Lower lobe of right lung (tissue), 2 donors: ENCODE data around the gene PPP1R36. TPM values are rescaled to one million over a fixed set of nuclear protein-coding genes. Genes with fewer than 3 reads are reported as not detected.

Source experiments
- ATAC-seq, 2 donors: fragments of 200-7000 bp; cut with Tn5 transposase; one replicate each; pipeline ENCODE4 v1.9.1; 2020 to 2022; ENCODE audit warnings: mild to moderate bottlenecking in 2 of 2, moderate library complexity in 2 of 2
- DNase-seq: peaks from one replicate; pipeline ENCODE4 v3.0.0-alpha.2; 2020
- H3K27ac ChIP-seq: fragments of 200-600 bp; one replicate; pipeline ENCODE4 v1.8.0; 2022
- H3K27me3 ChIP-seq: fragments of 200-600 bp; one replicate; pipeline ENCODE4 v1.8.0; 2022; ENCODE audit warnings: low read depth
- H3K36me3 ChIP-seq: fragments of 200-600 bp; one replicate; pipeline ENCODE4 v1.8.0; 2022; ENCODE audit warnings: mild to moderate bottlenecking
- H3K4me1 ChIP-seq: fragments of 200-600 bp; one replicate; pipeline ENCODE4 v1.8.0; 2022
- H3K4me3 ChIP-seq: fragments of 200-600 bp; one replicate; pipeline ENCODE4 v1.8.0; 2022; ENCODE audit warnings: mild to moderate bottlenecking
- H3K9me3 ChIP-seq: fragments of 200-600 bp; one replicate; pipeline ENCODE4 v1.8.0; 2022
- CTCF ChIP-seq: fragments of 200-600 bp; IDR thresholded peaks from one replicate; pipeline ENCODE4 v1.8.0; 2022; ENCODE audit warnings: antibody characterized with exemption, mild to moderate bottlenecking
- intact Hi-C: fragments of 100-400 bp; cut with DNase I; formaldehyde crosslinking; loops from one replicate; pipeline ENCODE4 v1.11.0; 2022
- total RNA-seq: library from RNA; stranded (reverse); fragmentation: NEBNext Ultra II Directional; extraction: Animal tissue kit (Norgen Biotek cat#: 25700); gene quantifications from one replicate; pipeline ENCODE4 v1.2.1, GENCODE V29; 2021
- donor health status: DM: no; HTN: yes; CAD: no; lungs with severe emphysema.

PPP1R36 gene
- total RNA-seq, 1 donor from 2014 or later: 0.97 TPM

- TF ChIP-seq CTCF: no peak
- Histone ChIP-seq H3K4me3 (no peak overlapping the region), H3K4me1 (no peaks in the 10 kb centered on the region), H3K27me3 (no peaks in the 10 kb centered on the region), H3K27ac (no peak overlapping the region), H3K9me3 (no peaks in the 10 kb centered on the region), H3K36me3 (no peaks in the 10 kb centered on the region)
- intact Hi-C loops: no loop called here
- ATAC-seq (no peak), DNase-seq (no peak)
Measured at GRCh38 chr14:64594438-64594837, 44.7 kb downstream of the PPP1R36 start.

GRCh38 chr14:64598404-64598803, 48.6 kb downstream of the PPP1R36 start:
- no peaks in the 10 kb centered on the region for H3K9me3 ChIP-seq
- no peak for ATAC-seq
- intact Hi-C loops: no loop called here

GRCh38 chr14:64601571-64601970, 51.8 kb downstream of the PPP1R36 start:
- TF ChIP-seq CTCF: no peak
- Histone ChIP-seq H3K4me1 (no peaks in the 10 kb centered on the region), H3K4me3 (no peak overlapping the region), H3K27me3 (peaks cover 7% of the 10 kb centered on the region), H3K9me3 (no peaks in the 10 kb centered on the region), H3K36me3 (no peaks in the 10 kb centered on the region), H3K27ac (no peak overlapping the region)
- no peak for ATAC-seq
- DNase-seq: no peak
- intact Hi-C loops: no loop called here

More at GRCh38 chr14:64598404-64598803, 48.6 kb downstream of the PPP1R36 start:
- H3K27ac ChIP-seq: no peak overlapping the region
- peaks cover 7% of the 10 kb centered on the region for H3K27me3 ChIP-seq
- no peak overlapping the region for H3K4me3 ChIP-seq
- DNase-seq: no peak
- TF ChIP-seq CTCF: no peak
- no peaks in the 10 kb centered on the region for H3K4me1 ChIP-seq
- H3K36me3 ChIP-seq: no peaks in the 10 kb centered on the region

GRCh38 chr14:64602826-64603225, 53.1 kb downstream of the PPP1R36 start:
- no peak for TF ChIP-seq CTCF
- H3K4me3 ChIP-seq: no peak overlapping the region
- H3K36me3 ChIP-seq: no peaks in the 10 kb centered on the region
- H3K27me3 ChIP-seq: peaks cover 7% of the 10 kb centered on the region
- DNase-seq: no peak
- ATAC-seq: no peak
- H3K9me3 ChIP-seq: no peaks in the 10 kb centered on the region
- H3K4me1 ChIP-seq: no peaks in the 10 kb centered on the region
- no peak overlapping the region for H3K27ac ChIP-seq
- intact Hi-C loops: no loop called here

GRCh38 chr14:64604001-64604400, 54.2 kb downstream of the PPP1R36 start:
- Histone ChIP-seq H3K4me3 (no peak overlapping the region), H3K36me3 (no peaks in the 10 kb centered on the region), H3K9me3 (no peaks in the 10 kb centered on the region), H3K27ac (no peak overlapping the region), H3K27me3 (peaks cover 7% of the 10 kb centered on the region), H3K4me1 (no peaks in the 10 kb centered on the region)
- DNase-seq (no peak), ATAC-seq (no peak)
- intact Hi-C loops: no loop called here
- no peak for TF ChIP-seq CTCF

- no peak for DNase-seq
- no peak for TF ChIP-seq CTCF
- Histone ChIP-seq H3K36me3 (no peaks in the 10 kb centered on the region), H3K4me3 (no peak overlapping the region), H3K27me3 (peaks cover 7% of the 10 kb centered on the region), H3K9me3 (no peaks in the 10 kb centered on the region), H3K4me1 (no peaks in the 10 kb centered on the region), H3K27ac (no peak overlapping the region)
- intact Hi-C loops: no loop called here
- ATAC-seq: no peak
Measured at GRCh38 chr14:64604881-64605280, 55.1 kb downstream of the PPP1R36 start.
